ENCODE data around the gene ERI3.
A peak's percentile ranks its signal among the peaks of the same experiment; 100 is the strongest.

The ERI3 gene

DNA sequence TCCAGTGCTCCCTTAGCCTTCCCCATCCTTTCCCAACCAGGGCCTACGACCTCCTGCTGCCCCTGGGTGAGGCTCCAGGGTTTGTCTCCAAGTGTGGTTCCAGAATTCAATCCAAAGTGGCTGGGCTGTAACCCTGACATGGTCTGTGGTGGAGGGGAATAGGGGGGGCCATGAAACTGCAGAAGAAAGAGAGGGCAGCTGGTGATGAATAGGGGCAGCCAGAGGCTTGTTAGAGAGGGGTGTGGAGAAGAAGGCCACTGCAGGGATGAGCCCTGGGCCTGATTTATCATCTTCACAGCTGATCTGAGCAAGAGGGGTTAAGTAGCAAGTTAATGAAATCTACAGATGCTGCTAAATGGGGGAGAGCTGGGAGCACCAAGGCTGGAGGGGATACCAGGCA lies 12.9 kb upstream of the ERI3 start:
- DNase-seq (ENCODE audit: insufficient read length) (no peak), FAIRE-seq (no peak)
- TF ChIP-seq TAF1 (IDR thresholded peaks at IDR 0.05; ENCODE audit: borderline replicate concordance, low read depth, low read length), result no peak
- TF ChIP-seq POLR2A (IDR thresholded peaks at IDR 0.05; ENCODE audit: low read depth, low read length), result no peak
- no peak for TF ChIP-seq POLR2AphosphoS5 (IDR thresholded peaks at IDR 0.05; ENCODE audit: low read depth, low read length)

DNA sequence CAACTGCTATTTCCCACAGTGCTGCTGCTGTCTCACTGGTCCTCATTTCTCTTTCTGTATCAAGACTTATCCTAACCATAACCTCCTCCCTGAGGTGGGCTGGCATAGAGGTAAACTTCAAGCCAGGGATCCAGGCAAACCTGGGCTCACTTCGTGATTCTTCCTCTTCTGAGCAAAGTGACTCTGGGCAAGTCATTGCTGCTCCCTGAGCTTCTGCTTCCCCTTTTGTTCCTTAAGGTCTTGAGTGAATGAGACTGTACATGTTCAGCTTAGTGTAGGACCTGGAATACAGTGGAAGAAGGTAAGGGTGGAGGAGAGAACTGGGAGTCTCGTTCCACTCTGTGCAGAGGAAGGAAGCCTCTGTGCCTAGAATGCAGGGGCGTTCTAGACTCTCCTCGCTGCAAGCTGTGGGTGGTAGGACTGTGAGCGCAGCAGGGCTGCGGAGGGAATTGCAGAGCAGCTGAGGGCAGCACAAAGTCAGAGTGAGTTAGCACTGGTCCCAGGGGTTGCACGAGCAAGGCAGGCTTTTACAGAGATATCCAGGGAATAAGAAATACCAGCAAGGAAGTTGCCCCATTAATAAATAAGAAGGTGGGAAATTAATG lies 11.4 kb upstream of the ERI3 start:
- TF ChIP-seq TAF1 (IDR thresholded peaks at IDR 0.05; ENCODE audit: borderline replicate concordance, low read depth, low read length), result no peak
- TF ChIP-seq POLR2AphosphoS5 (IDR thresholded peaks at IDR 0.05; ENCODE audit: low read depth, low read length), result no peak
- TF ChIP-seq POLR2A (IDR thresholded peaks at IDR 0.05; ENCODE audit: low read depth, low read length), result no peak
- FAIRE-seq (no peak), DNase-seq (ENCODE audit: insufficient read length) (no peak)

DNA sequence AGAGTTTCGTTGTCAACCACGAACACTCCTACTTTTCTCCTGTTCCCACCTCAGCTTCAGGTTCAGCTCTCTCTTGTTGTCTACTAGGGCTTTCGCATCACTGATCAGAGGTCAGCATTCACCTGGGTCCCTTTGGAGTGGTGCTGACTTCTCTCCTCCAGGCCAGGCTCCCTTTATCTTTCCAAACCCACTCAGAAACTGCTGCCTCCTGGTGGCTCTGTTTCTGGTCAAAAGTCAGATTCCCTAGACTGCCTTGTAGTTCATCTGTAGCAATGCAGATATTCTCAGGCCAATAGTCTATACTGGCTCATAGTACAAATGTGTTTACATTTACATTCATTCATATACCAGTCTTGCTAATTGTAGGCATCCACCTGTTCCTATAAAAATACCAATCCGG lies 6.4 kb upstream of the ERI3 start:
- peak; percentile 24 for FAIRE-seq
- no peak for DNase-seq (ENCODE audit: insufficient read length)

DNA sequence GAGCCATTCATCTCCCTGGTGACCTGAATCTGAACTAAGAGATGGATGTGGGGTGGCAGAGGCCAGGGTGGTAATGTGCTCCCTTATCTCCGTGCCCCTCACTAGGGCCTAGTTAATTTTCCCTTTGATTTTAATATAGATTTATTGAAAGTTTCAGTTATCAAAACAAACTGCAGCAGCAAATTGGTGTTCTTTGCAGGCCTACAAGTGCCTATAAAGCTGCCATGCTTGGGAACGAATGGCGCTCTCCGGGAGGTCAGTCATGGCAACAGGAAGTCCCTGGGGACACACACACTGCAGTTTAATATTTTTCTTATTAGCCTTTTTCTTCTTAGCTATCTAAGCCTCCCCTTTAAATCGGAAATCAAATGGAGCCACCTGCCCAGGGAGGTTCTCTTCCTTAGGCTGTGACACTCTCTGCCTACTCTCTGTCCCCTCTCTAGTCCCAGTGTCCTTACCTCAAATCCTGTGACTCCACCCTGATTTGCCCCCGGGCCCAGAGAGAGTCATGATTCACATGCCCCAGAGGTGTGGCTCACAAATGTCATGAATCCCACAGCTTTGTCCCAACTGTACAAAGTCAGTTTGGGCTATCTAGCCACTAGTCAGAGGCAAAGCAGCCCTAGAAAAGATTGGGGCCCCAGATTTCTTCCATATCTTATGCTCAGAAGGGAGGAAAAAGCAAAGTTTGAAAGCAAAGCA lies 4.3 kb upstream of the ERI3 start:
- DNase-seq (ENCODE audit: insufficient read length), result no peak
- no peak for FAIRE-seq
- TF ChIP-seq POLR2AphosphoS5 (IDR thresholded peaks at IDR 0.05; ENCODE audit: low read depth, low read length) (no peak), POLR2A (IDR thresholded peaks at IDR 0.05; ENCODE audit: low read depth, low read length) (no peak), TAF1 (IDR thresholded peaks at IDR 0.05; ENCODE audit: borderline replicate concordance, low read depth, low read length) (no peak)

More for the DNA sequence above, 6.4 kb upstream of the ERI3 start:
- TF ChIP-seq POLR2A (IDR thresholded peaks at IDR 0.05; ENCODE audit: low read depth, low read length), result no peak
- TF ChIP-seq TAF1 (IDR thresholded peaks at IDR 0.05; ENCODE audit: borderline replicate concordance, low read depth, low read length), result no peak
- no peak for TF ChIP-seq POLR2AphosphoS5 (IDR thresholded peaks at IDR 0.05; ENCODE audit: low read depth, low read length)

DNA sequence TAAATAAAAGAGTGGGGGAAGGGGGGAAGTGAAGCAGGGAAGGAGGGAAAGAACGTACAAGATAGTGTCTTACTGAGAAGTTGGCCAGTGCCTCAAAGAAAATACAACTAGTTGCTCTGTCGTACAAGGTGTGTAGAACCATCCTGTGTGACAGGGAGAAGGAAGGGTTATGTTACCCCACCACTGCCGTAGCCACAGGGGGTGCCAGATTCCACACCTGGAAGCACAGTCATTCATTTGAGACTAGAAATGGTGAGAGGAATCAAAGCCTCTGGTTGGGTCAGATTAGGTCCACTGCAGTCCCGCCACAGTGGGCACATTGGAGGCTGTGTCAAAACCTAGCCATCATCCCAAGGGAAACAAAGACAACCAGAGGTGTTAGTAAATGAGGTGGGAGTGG lies 2.7 kb upstream of the ERI3 start:
- DNase-seq (ENCODE audit: insufficient read length), result no peak
- TF ChIP-seq TAF1 (IDR thresholded peaks at IDR 0.05; ENCODE audit: borderline replicate concordance, low read depth, low read length) (no peak), POLR2AphosphoS5 (IDR thresholded peaks at IDR 0.05; ENCODE audit: low read depth, low read length) (no peak), POLR2A (IDR thresholded peaks at IDR 0.05; ENCODE audit: low read depth, low read length) (no peak)
- no peak for FAIRE-seq

GRCh38 chr1:44355582-44356305 lies 687 bp upstream of the ERI3 start:
- TF ChIP-seq POLR2AphosphoS5 (IDR thresholded peaks at IDR 0.05; ENCODE audit: low read depth, low read length) (no peak), TAF1 (IDR thresholded peaks at IDR 0.05; ENCODE audit: borderline replicate concordance, low read depth, low read length) (no peak), POLR2A (IDR thresholded peaks at IDR 0.05; ENCODE audit: low read depth, low read length) (no peak)
- peak; percentile 5 for FAIRE-seq
- no peak for DNase-seq (ENCODE audit: insufficient read length)

DNA sequence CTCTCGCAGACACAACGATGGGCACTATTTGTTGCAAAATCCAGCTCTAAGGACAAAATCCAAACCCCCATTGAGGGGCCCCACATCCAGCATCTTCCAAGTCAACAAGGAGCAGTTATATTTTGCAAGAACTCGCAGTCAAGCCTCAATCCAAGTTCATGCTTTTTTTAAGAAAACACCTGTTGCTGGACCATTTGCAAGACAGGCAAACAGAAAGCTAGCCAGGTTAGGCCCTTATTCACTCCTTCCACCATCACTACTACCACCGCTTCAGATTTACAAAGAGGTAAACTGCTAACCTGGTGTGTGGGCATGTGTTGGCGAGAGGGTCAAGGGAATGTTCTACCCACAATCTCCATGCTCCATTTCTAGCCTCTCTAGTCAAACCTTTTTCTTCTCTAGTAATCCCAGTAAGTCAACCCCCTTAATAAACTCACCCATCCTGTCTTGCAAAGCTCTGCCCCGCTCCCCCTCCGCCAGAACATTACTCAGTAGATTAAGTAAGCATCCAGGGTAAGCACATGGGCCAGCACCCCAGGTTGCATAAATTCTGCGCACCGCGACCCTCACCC lies 703 bp downstream of the ERI3 start:
- TF ChIP-seq TAF1 (IDR thresholded peaks at IDR 0.05; ENCODE audit: borderline replicate concordance, low read depth, low read length) (no peak), POLR2A (IDR thresholded peaks at IDR 0.05; ENCODE audit: low read depth, low read length) (no peak), POLR2AphosphoS5 (IDR thresholded peaks at IDR 0.05; ENCODE audit: low read depth, low read length) (no peak)
- no peak for FAIRE-seq
- DNase-seq (ENCODE audit: insufficient read length), result no peak

DNA sequence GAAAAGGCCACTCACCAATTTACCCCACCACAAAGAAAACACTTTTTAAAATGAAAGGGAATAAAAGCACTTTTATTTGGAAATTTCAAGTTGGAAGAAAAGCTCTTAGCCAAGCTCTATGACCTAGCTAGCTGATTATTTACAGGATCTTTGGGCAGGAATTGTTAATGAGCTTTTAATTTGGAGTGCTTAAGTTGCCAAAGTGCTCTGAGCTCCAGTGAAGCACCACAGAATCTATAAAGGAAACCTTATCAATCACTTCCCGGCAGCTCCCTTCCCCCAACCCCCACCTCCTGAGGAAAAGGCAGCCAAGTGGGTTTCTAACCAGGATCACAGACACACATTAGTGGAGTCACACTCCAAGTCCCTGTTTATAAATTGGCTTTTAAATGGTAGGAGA lies 1.5 kb downstream of the ERI3 start:
- no peak for FAIRE-seq
- no peak for DNase-seq (ENCODE audit: insufficient read length)

DNA sequence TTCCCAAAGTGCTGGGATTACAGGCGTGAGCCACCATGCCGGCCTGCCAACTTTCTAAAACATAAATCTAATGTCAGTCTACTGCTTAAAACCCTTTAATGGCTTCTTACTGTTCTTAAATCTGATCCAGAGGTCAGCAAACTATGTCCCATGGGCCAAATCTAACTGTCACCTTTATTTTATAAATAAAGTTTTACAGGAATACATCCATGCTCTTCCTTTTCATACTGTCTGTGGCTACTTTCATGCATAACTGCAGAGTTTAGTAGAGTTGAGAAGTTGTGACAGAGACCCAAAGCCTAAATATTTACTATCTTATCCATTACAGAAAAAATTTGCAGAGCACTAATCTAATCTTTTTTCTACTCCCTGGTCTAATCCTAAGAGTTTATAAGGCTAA lies 3.8 kb downstream of the ERI3 start:
- TF ChIP-seq TAF1 (IDR thresholded peaks at IDR 0.05; ENCODE audit: borderline replicate concordance, low read depth, low read length), result no peak
- no peak for TF ChIP-seq POLR2AphosphoS5 (IDR thresholded peaks at IDR 0.05; ENCODE audit: low read depth, low read length)
- TF ChIP-seq POLR2A (IDR thresholded peaks at IDR 0.05; ENCODE audit: low read depth, low read length), result no peak
- FAIRE-seq (no peak), DNase-seq (ENCODE audit: insufficient read length) (no peak)

More for the DNA sequence above, 1.5 kb downstream of the ERI3 start:
- no peak for TF ChIP-seq TAF1 (IDR thresholded peaks at IDR 0.05; ENCODE audit: borderline replicate concordance, low read depth, low read length)
- TF ChIP-seq POLR2A (IDR thresholded peaks at IDR 0.05; ENCODE audit: low read depth, low read length), result no peak
- no peak for TF ChIP-seq POLR2AphosphoS5 (IDR thresholded peaks at IDR 0.05; ENCODE audit: low read depth, low read length)

GRCh38 chr1:44348061-44348485 lies 7.0 kb downstream of the ERI3 start:
- no peak for TF ChIP-seq POLR2A (IDR thresholded peaks at IDR 0.05; ENCODE audit: low read depth, low read length)
- TF ChIP-seq POLR2AphosphoS5 (IDR thresholded peaks at IDR 0.05; ENCODE audit: low read depth, low read length), result no peak
- no peak for TF ChIP-seq TAF1 (IDR thresholded peaks at IDR 0.05; ENCODE audit: borderline replicate concordance, low read depth, low read length)
- no peak for DNase-seq (ENCODE audit: insufficient read length)
- no peak for FAIRE-seq

DNA sequence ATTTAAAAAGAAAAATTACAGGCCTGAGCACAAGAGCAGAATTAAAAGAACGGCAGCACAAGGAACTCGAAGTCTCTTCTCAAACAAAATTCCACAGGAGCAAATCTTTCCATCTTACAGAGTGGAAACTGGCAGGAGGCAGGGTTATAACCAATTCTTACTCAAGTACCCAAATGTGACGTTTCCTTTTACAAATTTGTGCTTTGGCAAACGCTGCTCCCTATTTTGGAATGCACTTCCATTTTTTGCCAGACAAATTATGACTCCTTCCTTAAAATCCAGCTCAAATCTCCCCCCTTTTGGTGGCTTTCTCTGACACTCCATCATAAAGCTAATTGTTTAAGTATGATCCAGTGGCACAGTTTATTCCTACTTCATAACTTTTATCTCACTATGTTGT lies 7.8 kb downstream of the ERI3 start:
- TF ChIP-seq POLR2A (IDR thresholded peaks at IDR 0.05; ENCODE audit: low read depth, low read length) (no peak), POLR2AphosphoS5 (IDR thresholded peaks at IDR 0.05; ENCODE audit: low read depth, low read length) (no peak), TAF1 (IDR thresholded peaks at IDR 0.05; ENCODE audit: borderline replicate concordance, low read depth, low read length) (no peak)
- FAIRE-seq (no peak), DNase-seq (ENCODE audit: insufficient read length) (no peak)

Measured in GM12892 (cell line).